GM23338 (cell line): ENCODE data around the gene RRAS2. TPM values are rescaled to one million over a fixed set of nuclear protein-coding genes. Genes with fewer than 3 reads are reported as not detected.

ENCODE experiments used
- ATAC-seq: fragments of 200-7000 bp; cut with Tn5 transposase; 3 replicates; pipeline ENCODE4 v1.9.1; 2020
- DNase-seq: peaks from one replicate; pipeline ENCODE4 v3.0.0-alpha.2; 2015; ENCODE audit warnings: low spot score
- H2AFZ ChIP-seq: fragments of 200-600 bp; sonication (generic); 2 replicates; pipeline ENCODE4 v1.8.0; 2016; ENCODE audit warnings: antibody characterized with exemption, mild to moderate bottlenecking, moderate library complexity
- H3F3A ChIP-seq: fragments of 200-600 bp; sonication (generic); replicated peaks from 2 replicates; pipeline ENCODE4 v1.8.0; 2017; ENCODE audit warnings: antibody characterized with exemption, mixed run types, low read depth
- H3K27ac ChIP-seq: fragments of 200-600 bp; sonication (generic); 2 replicates; pipeline ENCODE4 v1.6.1; 2016; ENCODE audit warnings: low read depth
- H3K27me3 ChIP-seq: fragments of 200-600 bp; sonication (generic); 2 replicates; pipeline ENCODE4 v1.8.0; 2016; ENCODE audit warnings: mild to moderate bottlenecking, mixed run types, moderate library complexity; ENCODE audit not compliant: insufficient read depth
- H3K36me3 ChIP-seq: fragments of 200-600 bp; sonication (generic); 2 replicates; pipeline ENCODE4 v1.8.0; 2016; ENCODE audit warnings: mild to moderate bottlenecking; ENCODE audit not compliant: insufficient read depth
- H3K4me1 ChIP-seq: fragments of 200-600 bp; sonication (generic); 2 replicates; pipeline ENCODE4 v1.8.0; 2016; ENCODE audit warnings: mild to moderate bottlenecking, moderate library complexity; ENCODE audit not compliant: insufficient read depth
- H3K4me2 ChIP-seq: fragments of 200-600 bp; sonication (generic); 2 replicates; pipeline ENCODE4 v1.7.1; 2017; ENCODE audit warnings: mixed run types
- H3K4me3 ChIP-seq: fragments of 200-600 bp; sonication (generic); 2 replicates; pipeline ENCODE4 v1.6.1; 2016; ENCODE audit warnings: mixed run types
- H3K79me2 ChIP-seq: fragments of 200-600 bp; sonication (generic); replicated peaks from 2 replicates; pipeline ENCODE4 v1.8.0; 2017; ENCODE audit warnings: mild to moderate bottlenecking; ENCODE audit not compliant: insufficient read depth
- H3K9me2 ChIP-seq: fragments of 200-600 bp; sonication (generic); 2 replicates; pipeline ENCODE4 v1.8.0; 2017; ENCODE audit not compliant: insufficient read depth
- H4K20me1 ChIP-seq: fragments of 200-600 bp; sonication (generic); replicated peaks from 2 replicates; pipeline ENCODE4 v1.8.0; 2017; ENCODE audit warnings: mild to moderate bottlenecking; ENCODE audit not compliant: insufficient read depth
- H3K27ac Mint-ChIP-seq: 2 replicates; pipeline ENCODE4 v1.8.0; 2020; ENCODE audit warnings: inconsistent platforms, mild to moderate bottlenecking, moderate library complexity, mixed read lengths
- H3K27me3 Mint-ChIP-seq: 3 replicates; pipeline ENCODE4 v1.8.0; 2022; ENCODE audit warnings: low read depth, mild to moderate bottlenecking, moderate library complexity, mixed read lengths, inconsistent platforms; ENCODE audit not compliant: insufficient read depth, poor library complexity
- H3K36me3 Mint-ChIP-seq: 3 replicates; pipeline ENCODE4 v1.8.0; 2021; ENCODE audit warnings: low read depth, mild to moderate bottlenecking, inconsistent platforms, moderate library complexity, mixed read lengths
- H3K4me1 Mint-ChIP-seq: 3 replicates; pipeline ENCODE4 v1.8.0; 2020; ENCODE audit warnings: mild to moderate bottlenecking, inconsistent platforms, mixed read lengths
- H3K4me3 Mint-ChIP-seq: 3 replicates; pipeline ENCODE4 v1.8.0; 2021; ENCODE audit warnings: moderate library complexity, mild to moderate bottlenecking, inconsistent platforms, mixed read lengths
- H3K9me3 Mint-ChIP-seq: 3 replicates; pipeline ENCODE4 v1.8.0; 2020; ENCODE audit warnings: moderate library complexity, mild to moderate bottlenecking, inconsistent platforms, mixed read lengths
- CREB1 ChIP-seq: fragments of 250-450 bp; sonication (Bioruptor Pico); IDR thresholded peaks from 2 replicates; pipeline ENCODE4 v1.5.0; 2020; ENCODE audit warnings: low read depth, mild to moderate bottlenecking, moderate library complexity
- ETS1 ChIP-seq: IDR thresholded peaks from 2 replicates; pipeline ENCODE4 v1.6.1; 2016; ENCODE audit warnings: antibody characterized with exemption
- EZH2 ChIP-seq: fragments of 200-600 bp; sonication (generic); IDR thresholded peaks from one replicate; pipeline ENCODE4 v1.8.0; 2017; ENCODE audit warnings: antibody characterized with exemption, mild to moderate bottlenecking, low read depth; ENCODE audit not compliant: unreplicated experiment
- EZH2phosphoT487 ChIP-seq: fragments of 200-600 bp; sonication (generic); IDR thresholded peaks from one replicate; pipeline ENCODE4 v1.8.1; 2018; ENCODE audit warnings: antibody characterized with exemption; ENCODE audit not compliant: unreplicated experiment
- POLR2AphosphoS5 ChIP-seq: IDR thresholded peaks from 2 replicates; pipeline ENCODE4 v1.6.1; 2016; ENCODE audit warnings: antibody characterized with exemption, low read depth
- STAT1 ChIP-seq: IDR thresholded peaks from one replicate; pipeline ENCODE4 v1.6.1; 2016; ENCODE audit warnings: antibody characterized with exemption; ENCODE audit not compliant: unreplicated experiment
- ZNF114 ChIP-seq: fragments of 250-450 bp; sonication (Bioruptor Pico); IDR thresholded peaks from 2 replicates; pipeline ENCODE4 v1.5.0; 2020; ENCODE audit warnings: mild to moderate bottlenecking, moderate library complexity
- ZNF331 ChIP-seq: fragments of 250-450 bp; sonication (Bioruptor Pico); IDR thresholded peaks from 2 replicates; pipeline ENCODE4 v1.5.0; 2020; ENCODE audit warnings: low read depth, mild to moderate bottlenecking, moderate library complexity
- polyA plus RNA-seq: library from polyadenylated mRNA; unstranded; fragments of >200 nt; fragmentation: Nextera tagmentation; extraction: Ambion mirVana; gene quantifications from 2 replicates; pipeline ENCODE4 v1.2.1, GENCODE V29; 2016
- total RNA-seq: library from RNA; depleted of rRNA; stranded (reverse); fragments of >200 nt; shearing (Covaris generic); gene quantifications from 2 replicates; pipeline ENCODE4 v1.2.3, GENCODE V29; 2014
- TF ChIP-seq, protein P1 (sequence below), 2 experiments: fragments of 200-600 bp in 1 of 2; sonication (generic) in 1 of 2; conservative IDR thresholded peaks; 2 replicates each; pipeline versions ENCODE4 v1.5.1 to v1.6.1; 2016 to 2017; ENCODE audit warnings: antibody characterized with exemption in 2 of 2, low read depth in 2 of 2, mild to moderate bottlenecking in 2 of 2, moderate library complexity in 1 of 2

RRAS2 gene
- total and polyA plus RNA-seq, 2 experiments from 2014 or later: 196 to 293 TPM

DNA sequence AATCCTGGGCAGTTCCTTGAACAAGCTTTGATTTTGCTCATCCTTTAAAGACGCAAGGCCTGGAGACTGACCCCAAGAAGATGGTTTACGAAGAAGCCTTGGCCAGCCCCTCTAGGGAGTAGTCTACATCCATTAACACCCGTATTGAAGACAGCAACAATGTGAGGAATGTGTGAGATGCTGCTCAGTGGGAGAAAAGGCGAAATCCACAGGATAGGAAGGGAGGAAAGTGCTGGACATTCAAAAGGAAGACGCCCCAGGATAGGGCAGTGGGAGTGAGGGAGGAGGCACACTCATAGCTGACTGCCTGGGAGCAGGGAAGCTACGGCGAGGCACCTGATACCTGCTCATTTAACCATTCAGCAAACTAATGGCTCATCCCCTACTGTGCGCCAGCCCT is 114.1 kb downstream of the RRAS2 start:
- H3K79me2 ChIP-seq: no peaks in the 10 kb centered on the region
- Mint-ChIP-seq H3K27ac (no peak overlapping the region), H3K4me1 (peaks cover 26% of the 10 kb centered on the region), H3K4me3 (no peak overlapping the region), H3K27me3 (peaks cover 7% of the 10 kb centered on the region), H3K9me3 (no peaks in the 10 kb centered on the region), H3K36me3 (no peaks in the 10 kb centered on the region)
- H3K9me2 ChIP-seq: 0 out of 2 replicates have a peak, but pooled peaks cover 7% of the 10 kb centered on the region
- TF ChIP-seq, protein P1, sequence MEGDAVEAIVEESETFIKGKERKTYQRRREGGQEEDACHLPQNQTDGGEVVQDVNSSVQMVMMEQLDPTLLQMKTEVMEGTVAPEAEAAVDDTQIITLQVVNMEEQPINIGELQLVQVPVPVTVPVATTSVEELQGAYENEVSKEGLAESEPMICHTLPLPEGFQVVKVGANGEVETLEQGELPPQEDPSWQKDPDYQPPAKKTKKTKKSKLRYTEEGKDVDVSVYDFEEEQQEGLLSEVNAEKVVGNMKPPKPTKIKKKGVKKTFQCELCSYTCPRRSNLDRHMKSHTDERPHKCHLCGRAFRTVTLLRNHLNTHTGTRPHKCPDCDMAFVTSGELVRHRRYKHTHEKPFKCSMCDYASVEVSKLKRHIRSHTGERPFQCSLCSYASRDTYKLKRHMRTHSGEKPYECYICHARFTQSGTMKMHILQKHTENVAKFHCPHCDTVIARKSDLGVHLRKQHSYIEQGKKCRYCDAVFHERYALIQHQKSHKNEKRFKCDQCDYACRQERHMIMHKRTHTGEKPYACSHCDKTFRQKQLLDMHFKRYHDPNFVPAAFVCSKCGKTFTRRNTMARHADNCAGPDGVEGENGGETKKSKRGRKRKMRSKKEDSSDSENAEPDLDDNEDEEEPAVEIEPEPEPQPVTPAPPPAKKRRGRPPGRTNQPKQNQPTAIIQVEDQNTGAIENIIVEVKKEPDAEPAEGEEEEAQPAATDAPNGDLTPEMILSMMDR (conservative IDR thresholded peaks at IDR 0.05; ENCODE audit: low read depth in 2 of 2): no peak
- TF ChIP-seq ZNF331 (CRISPR knock-in tag): no peak
- no peak for TF ChIP-seq EZH2
- TF ChIP-seq STAT1: no peak
- no peak overlapping the region for H3K27ac ChIP-seq
- no peaks in the 10 kb centered on the region for H3K36me3 ChIP-seq
- H4K20me1 ChIP-seq: no peaks in the 10 kb centered on the region
- no peak overlapping the region for H2AFZ ChIP-seq
- DNase-seq: no peak
- no peaks in the 10 kb centered on the region for H3K4me1 ChIP-seq
- H3F3A ChIP-seq: no peaks in the 10 kb centered on the region
- H3K27me3 ChIP-seq: no peaks in the 10 kb centered on the region
- H3K4me3 ChIP-seq: no peak overlapping the region
- ATAC-seq: no peak; the same call in 2 of the 3 replicates
- H3K4me2 ChIP-seq: no peak overlapping the region

GRCh38 chr11:14242733-14243132 is 116.2 kb downstream of the RRAS2 start:
- H3K9me3 Mint-ChIP-seq: no peaks in the 10 kb centered on the region
- no peaks in the 10 kb centered on the region for H3F3A ChIP-seq
- no peaks in the 10 kb centered on the region for H3K36me3 ChIP-seq
- H3K4me3 ChIP-seq: no peak overlapping the region
- no peaks in the 10 kb centered on the region for H3K36me3 Mint-ChIP-seq
- H3K27me3 Mint-ChIP-seq: peaks cover 6% of the 10 kb centered on the region
- no peak overlapping the region for H3K4me2 ChIP-seq
- H4K20me1 ChIP-seq: no peaks in the 10 kb centered on the region
- no peaks in the 10 kb centered on the region for H3K4me1 ChIP-seq
- H3K4me1 Mint-ChIP-seq: peaks cover 10% of the 10 kb centered on the region
- TF ChIP-seq ZNF114 (CRISPR knock-in tag) (no peak), ETS1 (no peak), CREB1 (CRISPR knock-in tag) (no peak), STAT1 (no peak), EZH2phosphoT487 (no peak), POLR2AphosphoS5 (no peak)
- 0 out of 2 replicates have a peak, but pooled peaks cover 7% of the 10 kb centered on the region for H3K9me2 ChIP-seq
- no peaks in the 10 kb centered on the region for H3K27me3 ChIP-seq
- DNase-seq (no peak), ATAC-seq (no peak)
- H3K79me2 ChIP-seq: no peaks in the 10 kb centered on the region
- H3K4me3 Mint-ChIP-seq: no peak overlapping the region
- H3K27ac Mint-ChIP-seq: no peak overlapping the region
- H3K27ac ChIP-seq: no peak overlapping the region
- no peak overlapping the region for H2AFZ ChIP-seq
